ENCODE data around the gene MED13L. TPM values are rescaled to one million over a fixed set of nuclear protein-coding genes. Genes with fewer than 3 reads are reported as not detected.

MED13L gene
- total and polyA plus RNA-seq, 2 donors (not counting 1 experiment from before 2014, with no cell fraction given): 56.5 to 97.3 TPM

DNA sequence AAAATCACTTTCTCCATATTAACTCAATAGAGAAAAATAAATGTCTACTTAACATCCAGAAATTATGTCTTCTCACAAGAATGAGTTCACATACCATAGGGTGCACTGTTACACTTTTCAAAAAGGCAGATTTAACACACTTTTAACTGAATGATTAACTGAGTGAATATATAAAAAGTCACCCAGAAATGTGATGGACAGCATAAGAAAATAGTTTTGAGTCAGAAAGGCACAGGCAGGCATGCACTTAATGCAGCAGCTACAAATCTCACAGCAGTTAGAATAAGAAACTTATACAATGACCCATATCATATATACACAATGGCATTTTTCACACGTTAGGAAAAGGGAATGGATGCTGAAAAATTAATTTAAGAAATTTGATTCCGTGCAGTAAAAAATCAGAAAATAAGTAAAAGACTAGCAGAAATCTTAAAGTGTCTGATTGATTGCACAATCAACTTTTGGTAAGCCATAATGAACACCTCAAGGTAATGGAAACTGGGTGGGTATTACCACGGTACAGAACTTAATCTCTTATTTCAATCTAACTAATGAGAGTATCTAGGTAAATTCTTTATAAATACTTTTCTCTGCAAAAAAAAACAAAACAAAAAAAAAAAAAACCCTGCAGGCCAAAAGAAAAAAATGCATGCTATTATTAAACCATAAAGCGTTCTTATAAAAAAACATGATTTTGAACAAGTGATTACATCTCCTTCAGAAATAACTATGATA is 3.5 kb downstream of the MED13L start:
- no peak overlapping the region for H3K27ac ChIP-seq (ENCODE audit: insufficient read depth, low read length)

DNA sequence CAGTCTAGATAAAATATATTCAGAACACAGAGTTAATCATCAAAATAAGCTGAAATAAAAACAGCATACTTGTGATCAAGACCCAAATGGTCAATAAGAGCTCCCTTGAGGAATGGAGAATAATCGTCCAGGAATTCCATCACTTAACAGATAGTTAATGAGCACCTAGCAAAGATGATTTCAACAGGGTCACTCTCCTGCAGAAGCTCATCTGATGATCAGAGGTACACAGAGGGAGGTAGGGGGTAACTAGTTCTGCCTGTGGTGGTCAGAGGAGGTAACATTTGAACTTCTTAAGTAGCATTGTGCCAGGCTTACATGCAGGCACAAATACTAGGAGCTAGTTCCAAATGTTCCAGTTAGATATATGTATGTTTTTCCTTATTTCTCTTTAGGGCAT is 9.5 kb downstream of the MED13L start:
- Histone ChIP-seq H4K20me1 (ENCODE audit: control insufficient read depth, extremely low read depth, insufficient read depth, low read length) (peaks cover 11% of the 10 kb centered on the region), H3K36me3 (ENCODE audit: control insufficient read depth, insufficient read depth, low read length) (no peaks in the 10 kb centered on the region), H3K9me3 (ENCODE audit: control insufficient read depth, insufficient read depth, low read depth, low read length) (no peaks in the 10 kb centered on the region), H3K79me2 (ENCODE audit: control insufficient read depth, insufficient read depth, low read length) (peaks cover 97% of the 10 kb centered on the region), H3K4me2 (ENCODE audit: extremely low read depth, insufficient read depth, low read length) (no peak overlapping the region), H2AFZ (ENCODE audit: low read length) (no peak overlapping the region), H3K27me3 (ENCODE audit: control insufficient read depth, insufficient read depth, low read length) (no peaks in the 10 kb centered on the region), H3K4me1 (ENCODE audit: control insufficient read depth, extremely low read depth, insufficient read depth, low read length) (peaks cover 7% of the 10 kb centered on the region), H3K4me3 (replicated peaks in 1 of 4; ENCODE audit: control extremely low read depth in 1 of 4, insufficient read depth in 1 of 4, low read depth in 3 of 4, low read length in 4 of 4) (no peak overlapping the region), H3K9ac (ENCODE audit: insufficient read depth, low read length) (no peak overlapping the region), H3K27ac (ENCODE audit: insufficient read depth, low read length) (no peak overlapping the region)
- TF ChIP-seq, protein P1, sequence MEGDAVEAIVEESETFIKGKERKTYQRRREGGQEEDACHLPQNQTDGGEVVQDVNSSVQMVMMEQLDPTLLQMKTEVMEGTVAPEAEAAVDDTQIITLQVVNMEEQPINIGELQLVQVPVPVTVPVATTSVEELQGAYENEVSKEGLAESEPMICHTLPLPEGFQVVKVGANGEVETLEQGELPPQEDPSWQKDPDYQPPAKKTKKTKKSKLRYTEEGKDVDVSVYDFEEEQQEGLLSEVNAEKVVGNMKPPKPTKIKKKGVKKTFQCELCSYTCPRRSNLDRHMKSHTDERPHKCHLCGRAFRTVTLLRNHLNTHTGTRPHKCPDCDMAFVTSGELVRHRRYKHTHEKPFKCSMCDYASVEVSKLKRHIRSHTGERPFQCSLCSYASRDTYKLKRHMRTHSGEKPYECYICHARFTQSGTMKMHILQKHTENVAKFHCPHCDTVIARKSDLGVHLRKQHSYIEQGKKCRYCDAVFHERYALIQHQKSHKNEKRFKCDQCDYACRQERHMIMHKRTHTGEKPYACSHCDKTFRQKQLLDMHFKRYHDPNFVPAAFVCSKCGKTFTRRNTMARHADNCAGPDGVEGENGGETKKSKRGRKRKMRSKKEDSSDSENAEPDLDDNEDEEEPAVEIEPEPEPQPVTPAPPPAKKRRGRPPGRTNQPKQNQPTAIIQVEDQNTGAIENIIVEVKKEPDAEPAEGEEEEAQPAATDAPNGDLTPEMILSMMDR (conservative IDR thresholded peaks at IDR 0.05 in 1 of 2, IDR thresholded peaks at IDR 0.05 in 1 of 2; ENCODE audit: low read depth in 1 of 2, low read length in 2 of 2): no peak
- no peak for TF ChIP-seq EZH2 (IDR thresholded peaks at IDR 0.05; ENCODE audit: low read length, missing control alignments)
- no peak for DNase-seq (ENCODE audit: low read depth in 2 of 2)

More for the DNA sequence above, 3.5 kb downstream of the MED13L start:
- H3K9me3 ChIP-seq (ENCODE audit: control insufficient read depth, insufficient read depth, low read depth, low read length): no peaks in the 10 kb centered on the region
- H3K36me3 ChIP-seq (ENCODE audit: control insufficient read depth, insufficient read depth, low read length): no peaks in the 10 kb centered on the region
- no peak overlapping the region for H2AFZ ChIP-seq (ENCODE audit: low read length)
- peaks cover 77% of the 10 kb centered on the region for H3K79me2 ChIP-seq (ENCODE audit: control insufficient read depth, insufficient read depth, low read length)
- TF ChIP-seq EZH2 (IDR thresholded peaks at IDR 0.05; ENCODE audit: low read length, missing control alignments): no peak
- TF ChIP-seq, protein P1 (conservative IDR thresholded peaks at IDR 0.05 in 1 of 2, IDR thresholded peaks at IDR 0.05 in 1 of 2; ENCODE audit: low read depth in 1 of 2, low read length in 2 of 2): no peak
- H3K9ac ChIP-seq (ENCODE audit: insufficient read depth, low read length): no peak overlapping the region
- no peaks in the 10 kb centered on the region for H3K27me3 ChIP-seq (ENCODE audit: control insufficient read depth, insufficient read depth, low read length)
- no peak for DNase-seq (ENCODE audit: low read depth in 2 of 2)
- H4K20me1 ChIP-seq (ENCODE audit: control insufficient read depth, extremely low read depth, insufficient read depth, low read length): peaks cover 11% of the 10 kb centered on the region
- H3K4me2 ChIP-seq (ENCODE audit: extremely low read depth, insufficient read depth, low read length): peak overlapping the region; percentile 59
- peaks cover 4% of the 10 kb centered on the region for H3K4me1 ChIP-seq (ENCODE audit: control insufficient read depth, extremely low read depth, insufficient read depth, low read length)
- H3K4me3 ChIP-seq (replicated peaks in 1 of 4; ENCODE audit: control extremely low read depth in 1 of 4, insufficient read depth in 1 of 4, low read depth in 3 of 4, low read length in 4 of 4): peak overlapping the region in 3 of 4 experiments; percentile 80 to 95 (median 87)

GRCh38 chr12:116266631-116267349 is 10.7 kb downstream of the MED13L start:
- Histone ChIP-seq H3K9me3 (ENCODE audit: control insufficient read depth, insufficient read depth, low read depth, low read length) (no peaks in the 10 kb centered on the region), H3K79me2 (ENCODE audit: control insufficient read depth, insufficient read depth, low read length) (peaks cover 96% of the 10 kb centered on the region), H4K20me1 (ENCODE audit: control insufficient read depth, extremely low read depth, insufficient read depth, low read length) (peaks cover 13% of the 10 kb centered on the region), H3K36me3 (ENCODE audit: control insufficient read depth, insufficient read depth, low read length) (no peaks in the 10 kb centered on the region), H3K9ac (ENCODE audit: insufficient read depth, low read length) (no peak overlapping the region), H3K4me2 (ENCODE audit: extremely low read depth, insufficient read depth, low read length) (no peak overlapping the region), H3K4me3 (replicated peaks in 1 of 4; ENCODE audit: control extremely low read depth in 1 of 4, insufficient read depth in 1 of 4, low read depth in 3 of 4, low read length in 4 of 4) (no peak overlapping the region), H3K27me3 (ENCODE audit: control insufficient read depth, insufficient read depth, low read length) (no peaks in the 10 kb centered on the region), H3K27ac (ENCODE audit: insufficient read depth, low read length) (no peak overlapping the region), H2AFZ (ENCODE audit: low read length) (no peak overlapping the region), H3K4me1 (ENCODE audit: control insufficient read depth, extremely low read depth, insufficient read depth, low read length) (peaks cover 7% of the 10 kb centered on the region)
- peak; percentile 31 to 41 for DNase-seq (ENCODE audit: low read depth in 2 of 2)
- no peak for TF ChIP-seq EZH2 (IDR thresholded peaks at IDR 0.05; ENCODE audit: low read length, missing control alignments)
- TF ChIP-seq, protein P1 (conservative IDR thresholded peaks at IDR 0.05 in 1 of 2, IDR thresholded peaks at IDR 0.05 in 1 of 2; ENCODE audit: low read depth in 1 of 2, low read length in 2 of 2): no peak
